Suprapubic skin (tissue), 4 donors: ENCODE results near the gene JAZF1.

ENCODE experiments used
- CTCF ChIP-seq, 2 donors: fragments of 200-600 bp in 1 of 2; fragments of 450-650 bp in 1 of 2; sonication (generic) in 1 of 2; IDR thresholded peaks; one replicate each; pipeline ENCODE4 v1.5.1; 2016 to 2019; ENCODE audit warnings: antibody characterized with exemption in 2 of 2, mild to moderate bottlenecking in 1 of 2, moderate library complexity in 1 of 2
- EP300 ChIP-seq: sonication (generic); formaldehyde crosslinking; IDR thresholded peaks from one replicate; pipeline ENCODE4 v1.6.1; 2017; ENCODE audit warnings: antibody characterized with exemption
- POLR2A ChIP-seq, 2 donors: fragments of 450-650 bp; IDR thresholded peaks; one replicate each; pipeline ENCODE4 v1.6.1; 2017; ENCODE audit warnings: antibody characterized with exemption in 2 of 2, mild to moderate bottlenecking in 2 of 2, moderate library complexity in 2 of 2
- POLR2AphosphoS5 ChIP-seq, 3 donors: sonication (generic); formaldehyde crosslinking; IDR thresholded peaks; one replicate each; pipeline ENCODE4 v1.6.1; 2017; ENCODE audit warnings: antibody characterized with exemption in 3 of 3

- TF ChIP-seq CTCF (IDR thresholded peaks at IDR 0.05): no peak
- no peak for TF ChIP-seq POLR2AphosphoS5 (IDR thresholded peaks at IDR 0.05)
- TF ChIP-seq EP300: no peak
- TF ChIP-seq POLR2A (IDR thresholded peaks at IDR 0.05): no peak
Measured at GRCh38 chr7:28038175-28038797, 142.3 kb downstream of the JAZF1 start.
